Retinal pigment epithelial cell (primary cell): ENCODE measurements around the gene KCNIP1.
"Not testable (repeated sequence)": the region's sequence is repeated elsewhere in the genome, so short reads cannot be mapped to it uniquely, and the experiment has no call there.

Experiments
- DNase-seq: peaks from one replicate; pipeline ENCODE4 v3.0.0-alpha.2; 2010; ENCODE audit warnings: low read depth
- H3K4me3 ChIP-seq: 2 replicates; pipeline ENCODE4 v1.5.1; 2011; ENCODE audit warnings: mild to moderate bottlenecking, low read length, control low read depth, moderate library complexity
- TF ChIP-seq, protein P1 (sequence below): conservative IDR thresholded peaks from 2 replicates; pipeline ENCODE4 v1.5.1; 2011; ENCODE audit warnings: low read depth, low read length, control low read depth, inconsistent platforms

KCNIP1 gene

DNA sequence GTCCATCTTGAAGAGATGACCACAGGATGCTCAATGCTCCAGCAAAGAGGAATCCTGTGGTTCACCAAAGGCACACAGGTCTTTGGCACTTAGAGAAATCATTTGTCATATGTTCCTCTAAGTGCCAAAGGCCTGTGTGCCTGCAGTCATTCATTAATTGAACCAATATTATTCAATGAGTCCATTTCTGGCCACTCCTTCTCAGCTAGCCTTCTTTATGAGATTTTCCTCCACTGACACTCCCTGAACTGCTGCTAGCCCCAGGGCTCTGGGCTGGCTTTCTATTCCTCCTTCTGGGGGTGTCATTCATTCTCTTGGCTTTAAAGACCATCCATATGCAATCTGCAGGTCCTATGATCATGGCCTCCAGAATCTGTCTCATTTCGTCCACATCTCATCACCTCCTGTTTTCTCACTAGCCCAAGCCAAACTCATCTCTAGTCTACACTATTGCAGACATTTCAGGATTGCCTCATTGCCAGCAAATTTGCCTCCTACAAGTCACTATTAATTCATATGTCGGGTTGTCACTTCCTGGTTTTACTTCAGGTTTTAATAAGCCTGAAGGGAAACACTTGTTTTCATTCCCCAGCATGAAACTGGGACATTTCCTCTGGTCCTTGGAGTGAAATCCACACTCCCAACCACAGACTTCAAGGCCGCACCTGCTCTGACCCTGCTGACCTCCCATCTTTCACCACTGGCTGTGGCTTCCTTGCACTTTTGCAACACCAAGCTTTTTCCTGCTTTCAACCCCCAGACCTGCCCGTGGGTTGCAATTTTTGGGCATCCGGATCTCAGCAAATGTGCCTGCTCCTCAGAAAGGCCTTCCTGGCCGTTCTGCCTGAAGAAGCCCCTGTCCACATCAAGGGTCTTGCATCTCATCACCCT, 35.1 kb downstream of the KCNIP1 start:
- H3K4me3 ChIP-seq, result no peak overlapping the region
- DNase-seq, result no peak
- TF ChIP-seq, protein P1, sequence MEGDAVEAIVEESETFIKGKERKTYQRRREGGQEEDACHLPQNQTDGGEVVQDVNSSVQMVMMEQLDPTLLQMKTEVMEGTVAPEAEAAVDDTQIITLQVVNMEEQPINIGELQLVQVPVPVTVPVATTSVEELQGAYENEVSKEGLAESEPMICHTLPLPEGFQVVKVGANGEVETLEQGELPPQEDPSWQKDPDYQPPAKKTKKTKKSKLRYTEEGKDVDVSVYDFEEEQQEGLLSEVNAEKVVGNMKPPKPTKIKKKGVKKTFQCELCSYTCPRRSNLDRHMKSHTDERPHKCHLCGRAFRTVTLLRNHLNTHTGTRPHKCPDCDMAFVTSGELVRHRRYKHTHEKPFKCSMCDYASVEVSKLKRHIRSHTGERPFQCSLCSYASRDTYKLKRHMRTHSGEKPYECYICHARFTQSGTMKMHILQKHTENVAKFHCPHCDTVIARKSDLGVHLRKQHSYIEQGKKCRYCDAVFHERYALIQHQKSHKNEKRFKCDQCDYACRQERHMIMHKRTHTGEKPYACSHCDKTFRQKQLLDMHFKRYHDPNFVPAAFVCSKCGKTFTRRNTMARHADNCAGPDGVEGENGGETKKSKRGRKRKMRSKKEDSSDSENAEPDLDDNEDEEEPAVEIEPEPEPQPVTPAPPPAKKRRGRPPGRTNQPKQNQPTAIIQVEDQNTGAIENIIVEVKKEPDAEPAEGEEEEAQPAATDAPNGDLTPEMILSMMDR, result no peak

DNA sequence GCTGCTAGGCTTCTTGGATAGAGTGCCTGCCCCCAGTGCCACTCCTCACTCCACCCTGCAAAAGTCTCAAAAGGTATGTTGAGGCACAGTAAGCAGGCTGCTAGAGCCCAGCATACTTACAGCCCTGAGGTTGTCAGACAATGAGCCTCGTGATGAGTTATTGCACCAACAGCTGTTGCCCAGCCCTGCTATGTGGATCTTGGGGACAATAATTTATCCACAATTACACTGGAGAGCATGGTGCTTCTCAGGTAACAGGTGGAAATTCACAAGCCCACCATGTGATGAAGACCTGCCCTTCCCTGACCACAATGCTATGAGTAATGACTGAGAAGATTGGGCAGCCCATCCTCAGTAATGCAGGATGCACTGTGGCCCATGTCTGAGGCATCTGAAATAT, 36.5 kb downstream of the KCNIP1 start:
- no peak overlapping the region for H3K4me3 ChIP-seq
- no peak for DNase-seq
- TF ChIP-seq, protein P1, result no peak

DNA sequence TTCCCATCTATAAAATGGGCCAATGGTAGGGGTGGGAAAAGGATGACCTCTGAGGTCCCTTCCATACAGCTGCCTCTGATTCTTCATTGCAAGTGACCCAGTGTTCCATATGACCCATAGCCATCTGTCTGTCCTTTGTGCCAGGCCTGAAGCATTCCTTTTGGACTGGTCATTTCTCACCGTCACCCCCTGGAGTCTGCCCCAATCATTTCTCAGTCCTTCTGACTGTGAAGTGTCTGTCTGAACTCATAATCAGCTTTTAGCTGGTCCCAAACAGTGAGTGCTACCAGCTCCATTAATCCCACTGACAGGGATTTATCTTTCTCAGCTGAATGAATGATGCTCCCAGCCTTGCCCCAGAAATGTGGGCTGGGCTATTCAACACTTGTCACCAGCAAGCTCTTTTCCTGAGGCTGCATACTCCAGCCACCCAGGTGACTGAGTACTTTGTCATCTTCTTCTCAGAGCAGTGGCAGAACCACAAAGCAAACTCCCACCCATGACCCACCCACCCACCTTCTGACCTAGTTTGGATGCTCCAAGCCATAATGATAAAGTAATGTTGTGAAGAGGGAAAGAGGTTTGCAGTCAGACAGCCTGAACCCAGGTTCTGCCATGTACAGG, 37.4 kb downstream of the KCNIP1 start:
- no peak for DNase-seq
- H3K4me3 ChIP-seq, result no peak overlapping the region
- TF ChIP-seq, protein P1, result no peak

DNA sequence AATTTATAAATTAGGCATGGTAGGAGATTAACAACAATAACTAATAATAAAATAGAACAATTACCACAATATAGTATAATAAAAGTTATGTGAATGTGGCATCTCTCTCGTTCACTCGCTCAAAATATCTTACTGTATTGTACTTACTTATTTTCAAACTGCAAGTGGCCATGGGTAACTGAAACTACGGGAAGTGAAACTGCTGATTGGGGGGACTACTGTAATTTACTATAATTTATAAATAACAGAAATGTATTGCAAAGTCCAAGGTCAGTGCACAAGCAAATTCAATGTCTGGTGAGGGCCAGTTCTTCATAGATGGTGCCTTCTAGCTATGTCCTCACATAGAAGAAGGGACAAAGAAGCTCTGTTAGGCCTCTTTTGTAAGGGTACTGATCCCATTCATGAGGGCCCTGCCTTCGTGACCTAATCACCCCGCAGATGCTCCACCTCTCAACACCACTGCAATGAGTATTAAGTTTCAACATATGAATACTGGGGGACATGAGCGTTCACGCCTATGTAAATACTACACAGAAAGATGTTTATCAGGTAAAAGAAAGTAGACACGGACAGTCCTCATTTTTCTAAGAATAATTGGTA, 39.0 kb downstream of the KCNIP1 start:
- no peak overlapping the region for H3K4me3 ChIP-seq
- TF ChIP-seq, protein P1, result no peak
- no peak for DNase-seq

DNA sequence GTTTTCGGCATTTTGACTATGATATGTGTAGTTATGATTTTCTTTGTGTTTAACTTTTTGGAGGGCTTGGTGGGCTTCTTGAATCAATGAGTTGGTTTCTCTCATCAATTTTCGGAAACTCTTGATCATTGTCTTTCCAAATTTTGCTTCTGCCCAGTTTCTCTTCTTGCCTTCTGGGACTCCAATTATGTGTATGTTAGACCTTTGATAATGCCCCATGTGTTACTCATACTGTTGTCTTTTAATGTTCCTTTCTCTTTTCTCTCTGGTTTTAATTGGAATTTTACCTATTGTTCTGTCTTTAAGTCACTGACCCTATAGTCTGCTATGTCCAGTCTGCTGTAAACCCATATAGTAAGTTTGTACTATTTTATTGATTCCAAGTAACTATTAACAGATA, 41.5 kb downstream of the KCNIP1 start:
- TF ChIP-seq, protein P1, result no peak
- H3K4me3 ChIP-seq, result no peak overlapping the region
- no peak for DNase-seq

DNA sequence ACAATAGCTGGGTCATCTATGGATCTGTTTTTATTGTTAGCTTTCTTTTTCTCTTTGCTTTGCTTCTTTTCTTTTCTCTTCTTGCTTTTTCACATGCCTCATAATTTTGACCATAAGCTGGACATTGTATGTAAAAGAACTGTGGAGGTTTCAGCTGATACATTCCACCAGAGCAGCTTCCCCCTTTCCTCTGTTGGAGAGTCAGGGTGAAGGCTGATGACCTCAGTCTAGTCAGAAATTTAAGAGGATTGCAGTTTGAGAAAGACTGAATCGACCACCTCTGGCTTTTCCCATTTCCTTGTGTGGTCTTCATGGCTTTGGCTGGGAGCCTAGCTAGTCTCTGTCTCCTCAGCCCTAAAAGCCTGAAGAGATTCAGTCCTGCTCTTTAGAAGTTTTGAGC, 42.0 kb downstream of the KCNIP1 start:
- no peak for DNase-seq
- TF ChIP-seq, protein P1, result no peak

DNA sequence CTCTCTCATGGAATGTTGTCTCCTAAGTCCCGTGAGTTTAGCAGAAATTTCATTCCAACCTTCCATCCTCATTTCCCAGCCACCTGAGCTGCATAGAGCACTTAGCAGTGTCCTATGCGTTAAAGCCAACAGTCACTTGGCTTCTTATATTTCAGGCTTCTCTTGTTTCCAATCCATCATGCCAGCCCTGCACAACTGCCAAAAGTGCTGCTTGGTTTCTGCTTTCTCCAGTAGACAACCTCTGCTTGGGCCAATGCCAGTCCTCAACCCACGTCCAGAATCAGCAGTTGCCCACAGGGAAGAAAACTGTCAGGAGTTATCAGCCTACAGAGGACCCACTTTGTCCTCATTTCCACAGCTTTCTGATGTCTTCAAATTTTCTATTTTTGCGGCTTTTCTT, 42.5 kb downstream of the KCNIP1 start:
- TF ChIP-seq, protein P1, result no peak
- no peak overlapping the region for H3K4me3 ChIP-seq
- DNase-seq, result no peak

More for the DNA sequence above, 42.0 kb downstream of the KCNIP1 start:
- no peak overlapping the region for H3K4me3 ChIP-seq

DNA sequence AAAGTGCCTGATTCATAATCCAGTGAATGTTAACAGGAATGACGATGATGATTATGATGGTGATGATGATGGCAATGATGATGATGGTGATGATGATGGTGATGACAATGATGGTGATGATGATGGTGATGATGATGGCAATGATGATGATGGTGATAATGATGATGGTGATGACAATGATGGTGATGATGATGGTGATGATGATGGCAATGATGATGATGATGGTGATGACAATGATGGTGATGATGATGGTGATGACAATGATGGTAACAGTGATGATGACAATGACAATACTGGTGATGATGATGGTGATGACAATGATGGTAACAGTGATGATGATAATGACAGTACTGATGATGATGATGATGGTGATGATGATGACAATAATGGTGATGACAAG, 46.6 kb downstream of the KCNIP1 start:
- H3K4me3 ChIP-seq, DNase-seq: not testable (repeated sequence)
